Psoas muscle (tissue), 8 donors: Measurements from ENCODE around the gene KLHL10. TPM values are rescaled to one million over a fixed set of nuclear protein-coding genes. Genes with fewer than 3 reads are reported as not detected.
A peak's percentile ranks its signal among the peaks of the same experiment; 100 is the strongest.

Source experiments
- ATAC-seq, 4 donors: fragments of 200-7000 bp; cut with Tn5 transposase; one replicate each; pipeline ENCODE4 v1.9.1; 2020; ENCODE audit warnings: moderate library complexity in 3 of 4, mild to moderate bottlenecking in 2 of 4
- DNase-seq, 2 donors: peaks; one replicate each; pipeline ENCODE4 v3.0.0-alpha.2; 2020
- H3K27ac ChIP-seq: fragments of 200-600 bp; one replicate; pipeline ENCODE4 v1.8.0; 2022
- H3K27me3 ChIP-seq, 3 donors: fragments of 200-600 bp in 1 of 3; one replicate each; pipeline versions ENCODE4 v1.6.1 to v1.8.0; 2013 to 2022; ENCODE audit warnings: low read length in 2 of 3, mild to moderate bottlenecking in 2 of 3, moderate library complexity in 1 of 3; ENCODE audit not compliant: insufficient read depth in 3 of 3
- H3K36me3 ChIP-seq, 2 donors: fragments of 200-600 bp in 1 of 2; one replicate each; pipeline versions ENCODE4 v1.6.1 to v1.8.0; 2013 to 2022; ENCODE audit warnings: low read depth in 1 of 2, mild to moderate bottlenecking in 1 of 2, moderate library complexity in 1 of 2; ENCODE audit not compliant: insufficient read depth in 1 of 2
- H3K4me1 ChIP-seq: fragments of 200-600 bp; one replicate; pipeline ENCODE4 v1.8.0; 2022
- H3K4me3 ChIP-seq: fragments of 200-600 bp; one replicate; pipeline ENCODE4 v1.8.0; 2022; ENCODE audit warnings: mild to moderate bottlenecking
- H3K9me3 ChIP-seq: fragments of 200-600 bp; one replicate; pipeline ENCODE4 v1.8.0; 2022
- WGBS, 3 donors: extraction: QIAGEN DNeasy Blood & Tissue Kit; methylation state at CpG; one replicate each; pipeline versions ENCODE4 v1.1.6 to v1.1.7; 2013; 5-methylcytosine and 5-hydroxymethylcytosine counted together
- intact Hi-C, 2 donors: fragments of 100-400 bp; cut with DNase I; formaldehyde crosslinking; loops; one replicate each; pipeline versions ENCODE4 v1.11.0 to v1.14.2; 2022
- polyA plus RNA-seq, 3 donors: library from polyadenylated mRNA; stranded (reverse); fragments of 200-250 nt; gene quantifications; one replicate each; pipeline ENCODE4 v1.2.3, GENCODE V29; 2013
- total RNA-seq, 4 donors: library from RNA; stranded (reverse); fragmentation: NEBNext Ultra II Directional in 2 of 4; extraction: Animal tissue kit (Norgen Biotek cat#: 25700) in 2 of 4; gene quantifications; one replicate each; pipeline versions ENCODE4 v1.2.1 to v1.2.4, GENCODE V29; 2021 to 2023
- TF ChIP-seq, protein P1 (sequence below): fragments of 200-600 bp; IDR thresholded peaks from one replicate; pipeline ENCODE4 v1.8.0; 2022; ENCODE audit warnings: antibody characterized with exemption
- donor health status: healthy with polysubstance abuse.
- donor health status: DM: no; HTN: no; CAD: no; lungs with moderate emphysema.
- donor health status: Bipolar disorder and iron deficiency.
- donor health status: healthy.
- donor health status: DM: yes; HTN: yes; CAD: no.
- donor health status: DM: no; HTN: no; CAD: no.
- donor health status: DM: no; HTN: no; CAD: no.
- donor health status: DM: yes; HTN: yes; CAD: no.

Gene KLHL10
- total and polyA plus RNA-seq, 7 donors = 0.04 TPM; not detected in 6

- intact Hi-C loops = no loop called here
These were observed 26.8 kb downstream of the KLHL10 start for GRCh38 chr17:41864498-41864835.

GRCh38 chr17:41864836-41865595 is 27.4 kb downstream of the KLHL10 start, which contains the start of gene KLHL11:
TSS of gene KLHL11 (minus strand) at chr17:41865423. CDS start at chr17:41865370, 53 bp downstream.
- Histone ChIP-seq H3K4me1 (peaks cover 34% of the 10 kb centered on the region), H3K27me3 (no peaks in the 10 kb centered on the region), H3K27ac (peak within 1 kb of the TSS; percentile 85), H3K9me3 (no peaks in the 10 kb centered on the region), H3K36me3 (peaks cover 2 to 32% of the 10 kb centered on the region in 2 donors), H3K4me3 (peak within 1 kb of the TSS; percentile 86)
- ATAC-seq = peak; percentile 97 to 98 (median 97)
- peak; percentile 91 to 94 for DNase-seq
- intact Hi-C loops = no loop called here
- WGBS, 3 donors = 0 to 1% (median 1%) methylated on average over 79 to 90 of the region's 90 CpGs
- TF ChIP-seq, protein P1, sequence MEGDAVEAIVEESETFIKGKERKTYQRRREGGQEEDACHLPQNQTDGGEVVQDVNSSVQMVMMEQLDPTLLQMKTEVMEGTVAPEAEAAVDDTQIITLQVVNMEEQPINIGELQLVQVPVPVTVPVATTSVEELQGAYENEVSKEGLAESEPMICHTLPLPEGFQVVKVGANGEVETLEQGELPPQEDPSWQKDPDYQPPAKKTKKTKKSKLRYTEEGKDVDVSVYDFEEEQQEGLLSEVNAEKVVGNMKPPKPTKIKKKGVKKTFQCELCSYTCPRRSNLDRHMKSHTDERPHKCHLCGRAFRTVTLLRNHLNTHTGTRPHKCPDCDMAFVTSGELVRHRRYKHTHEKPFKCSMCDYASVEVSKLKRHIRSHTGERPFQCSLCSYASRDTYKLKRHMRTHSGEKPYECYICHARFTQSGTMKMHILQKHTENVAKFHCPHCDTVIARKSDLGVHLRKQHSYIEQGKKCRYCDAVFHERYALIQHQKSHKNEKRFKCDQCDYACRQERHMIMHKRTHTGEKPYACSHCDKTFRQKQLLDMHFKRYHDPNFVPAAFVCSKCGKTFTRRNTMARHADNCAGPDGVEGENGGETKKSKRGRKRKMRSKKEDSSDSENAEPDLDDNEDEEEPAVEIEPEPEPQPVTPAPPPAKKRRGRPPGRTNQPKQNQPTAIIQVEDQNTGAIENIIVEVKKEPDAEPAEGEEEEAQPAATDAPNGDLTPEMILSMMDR = no peak

More at GRCh38 chr17:41864498-41864835, 26.8 kb downstream of the KLHL10 start:
- H3K4me1 ChIP-seq = peaks cover 34% of the 10 kb centered on the region
- no peaks in the 10 kb centered on the region for H3K9me3 ChIP-seq
- DNase-seq (no peak), ATAC-seq (no peak)
- H3K27me3 ChIP-seq = no peaks in the 10 kb centered on the region
- TF ChIP-seq, protein P1 = no peak
- H3K27ac ChIP-seq = peak overlapping the region; percentile 85
- peaks cover under 1 to 26% of the 10 kb centered on the region in 2 donors for H3K36me3 ChIP-seq
- WGBS, 3 donors = 0 to 1% (median 1%) methylated on average over 14 to 25 of the region's 25 CpGs
- peak overlapping the region; percentile 86 for H3K4me3 ChIP-seq

DNA sequence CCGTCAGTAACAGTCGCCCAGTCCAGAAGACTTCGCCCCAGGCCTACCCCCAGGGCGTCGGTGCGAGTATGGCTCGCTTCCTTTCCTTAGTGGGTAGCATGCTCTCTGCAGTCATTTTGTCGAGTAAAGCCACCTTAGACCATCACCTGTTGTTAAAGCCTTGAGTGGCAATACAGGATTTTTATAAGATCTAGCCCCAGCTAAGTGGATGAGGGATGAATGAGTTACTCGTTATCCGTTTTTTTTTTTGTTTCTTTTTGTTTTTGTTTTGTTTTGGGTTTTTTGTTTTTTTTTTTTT is 27.9 kb downstream of the KLHL10 start:
- TF ChIP-seq, protein P1 = peak; percentile 3
- Histone ChIP-seq H3K27me3 (no peaks in the 10 kb centered on the region), H3K4me1 (peaks cover 32% of the 10 kb centered on the region), H3K36me3 (peaks cover 2 to 37% of the 10 kb centered on the region in 2 donors), H3K27ac (peak overlapping the region; percentile 85), H3K4me3 (peak overlapping the region; percentile 86), H3K9me3 (no peaks in the 10 kb centered on the region)
- WGBS, 3 donors = 1 to 2% (median 1%) methylated on average over 10 of the region's 10 CpGs
- intact Hi-C loops = no loop called here
- ATAC-seq (no peak), DNase-seq (no peak)

- peaks cover 6 to 65% of the 10 kb centered on the region in 2 donors for H3K36me3 ChIP-seq
- DNase-seq = no peak
- 62 to 85% (median 69%) methylated on average over 3 of the region's 3 CpGs for WGBS, 3 donors
- intact Hi-C loops = no loop called here
- no peaks in the 10 kb centered on the region for H3K9me3 ChIP-seq
- ATAC-seq = no peak
- TF ChIP-seq, protein P1 = no peak
- peaks cover 9% of the 10 kb centered on the region for H3K4me1 ChIP-seq
- no peaks in the 10 kb centered on the region for H3K27me3 ChIP-seq
- H3K4me3 ChIP-seq = no peak overlapping the region
- H3K27ac ChIP-seq = no peak overlapping the region
These were observed 30.9 kb downstream of the KLHL10 start for GRCh38 chr17:41868568-41868967.
